Hindlimb muscle (tissue), 1 donor: Measurements from ENCODE around the gene PRDX3. TPM values are rescaled to one million over a fixed set of nuclear protein-coding genes. Genes with fewer than 3 reads are reported as not detected.
"Not testable (repeated sequence)": the region's sequence is repeated elsewhere in the genome, so short reads cannot be mapped to it uniquely, and the experiment has no call there.

Experiments
- DNase-seq: peaks from one replicate; pipeline ENCODE4 v3.0.0-alpha.2; 2013
- polyA plus RNA-seq: library from polyadenylated mRNA; unstranded; fragments of 120-200 nt; gene quantifications from one replicate; pipeline ENCODE4 v1.2.1, GENCODE V29; 2013; ENCODE audit not compliant: insufficient read length

Gene PRDX3
- polyA plus RNA-seq, 1 donor: 124 TPM

- DNase-seq: no peak
These were observed 16.7 kb downstream of the PRDX3 start for GRCh38 chr10:119161680-119162451.

- DNase-seq: no peak
These were observed 19.3 kb downstream of the PRDX3 start for GRCh38 chr10:119159332-119159731.

- no peak for DNase-seq
These were observed 25.0 kb downstream of the PRDX3 start for GRCh38 chr10:119153661-119154060.

- no peak for DNase-seq
These were observed 25.6 kb downstream of the PRDX3 start for GRCh38 chr10:119153041-119153440.

GRCh38 chr10:119151601-119152000 lies 27.0 kb downstream of the PRDX3 start:
- DNase-seq: not testable (repeated sequence)

- no peak for DNase-seq
These were observed 28.9 kb downstream of the PRDX3 start for GRCh38 chr10:119149729-119150128.

GRCh38 chr10:119149157-119149556 lies 29.5 kb downstream of the PRDX3 start:
- DNase-seq: no peak

- no peak for DNase-seq
These were observed 35.0 kb downstream of the PRDX3 start for GRCh38 chr10:119143657-119144056.

GRCh38 chr10:119140603-119141245 lies 37.9 kb downstream of the PRDX3 start:
- no peak for DNase-seq

- peak; percentile 9 for DNase-seq
These were observed 39.0 kb downstream of the PRDX3 start for GRCh38 chr10:119139464-119140067.

GRCh38 chr10:119138346-119139306 lies 40.0 kb downstream of the PRDX3 start:
- DNase-seq: no peak

GRCh38 chr10:119137878-119138277 lies 40.7 kb downstream of the PRDX3 start:
- not testable (repeated sequence) for DNase-seq

GRCh38 chr10:119136084-119136483 lies 42.5 kb downstream of the PRDX3 start:
- DNase-seq: no peak

- no peak for DNase-seq
These were observed 43.1 kb downstream of the PRDX3 start for GRCh38 chr10:119135513-119135881.

GRCh38 chr10:119133949-119134348 lies 44.7 kb downstream of the PRDX3 start:
- DNase-seq: no peak

- no peak for DNase-seq
These were observed 45.9 kb downstream of the PRDX3 start for GRCh38 chr10:119132521-119133345.

- DNase-seq: no peak
These were observed 46.9 kb downstream of the PRDX3 start for GRCh38 chr10:119131512-119132240.

GRCh38 chr10:119129721-119130120 lies 48.9 kb downstream of the PRDX3 start:
- DNase-seq: no peak

- DNase-seq: no peak
These were observed 52.7 kb downstream of the PRDX3 start for GRCh38 chr10:119125942-119126341.

GRCh38 chr10:119120875-119121274 lies 57.7 kb downstream of the PRDX3 start:
- no peak for DNase-seq

GRCh38 chr10:119120413-119120867 lies 58.2 kb downstream of the PRDX3 start:
- DNase-seq: no peak
